Liver (tissue), 9 donors: ENCODE results near the gene SRGN. TPM values are rescaled to one million over a fixed set of nuclear protein-coding genes. Genes with fewer than 3 reads are reported as not detected.

Experiments
- DNase-seq: peaks from one replicate; pipeline ENCODE4 v3.0.0-alpha.2; 2017; ENCODE audit warnings: low spot score
- H3K27ac ChIP-seq, 2 donors: one replicate each; pipeline ENCODE4 v1.7.0; 2013; ENCODE audit warnings: inconsistent platforms in 2 of 2, low read length in 2 of 2, control low read depth in 1 of 2, low read depth in 1 of 2, mild to moderate bottlenecking in 1 of 2
- H3K27me3 ChIP-seq, 4 donors: one replicate each; pipeline versions ENCODE4 v1.6.1 to v1.7.0; 2013; ENCODE audit warnings: low read length in 3 of 4, inconsistent platforms in 1 of 4, mild to moderate bottlenecking in 1 of 4, moderate library complexity in 1 of 4; ENCODE audit not compliant: control insufficient read depth in 4 of 4, insufficient read depth in 4 of 4
- H3K36me3 ChIP-seq, 4 donors: one replicate each; pipeline versions ENCODE4 v1.6.1 to v1.7.0; 2013; ENCODE audit warnings: low read length in 3 of 4, mild to moderate bottlenecking in 3 of 4, low read depth in 1 of 4, moderate library complexity in 1 of 4; ENCODE audit not compliant: control insufficient read depth in 4 of 4, insufficient read depth in 3 of 4
- H3K4me1 ChIP-seq, 4 donors: one replicate each; pipeline versions ENCODE4 v1.6.1 to v1.7.0; 2013; ENCODE audit warnings: low read length in 3 of 4, mild to moderate bottlenecking in 3 of 4, moderate library complexity in 1 of 4; ENCODE audit not compliant: control insufficient read depth in 4 of 4, insufficient read depth in 4 of 4
- H3K4me3 ChIP-seq, 3 donors: one replicate each; pipeline versions ENCODE4 v1.6.1 to v1.7.0; 2013; ENCODE audit warnings: low read length in 3 of 3, control low read depth in 1 of 3, low read depth in 1 of 3, mild to moderate bottlenecking in 1 of 3
- H3K9ac ChIP-seq, 2 donors: one replicate each; pipeline ENCODE4 v1.7.0; 2013; ENCODE audit warnings: low read length in 2 of 2, mild to moderate bottlenecking in 2 of 2, moderate library complexity in 2 of 2, control low read depth in 1 of 2, low read depth in 1 of 2
- H3K9me3 ChIP-seq, 4 donors: one replicate each; pipeline versions ENCODE4 v1.6.1 to v1.7.0; 2013; ENCODE audit warnings: low read length in 3 of 4; ENCODE audit not compliant: control insufficient read depth in 4 of 4
- ATF3 ChIP-seq: IDR thresholded peaks from 2 replicates; pipeline ENCODE4 v1.6.1; 2016; ENCODE audit warnings: antibody characterized with exemption
- EGR1 ChIP-seq, 2 donors: IDR thresholded peaks; 2 replicates each; pipeline ENCODE4 v1.6.1; 2016 to 2018; ENCODE audit warnings: antibody characterized with exemption in 2 of 2, low read depth in 2 of 2
- FOXA1 ChIP-seq: IDR thresholded peaks from 2 replicates; pipeline ENCODE4 v1.6.1; 2016; ENCODE audit warnings: antibody characterized with exemption
- FOXA2 ChIP-seq: IDR thresholded peaks from 2 replicates; pipeline ENCODE4 v1.6.1; 2016; ENCODE audit warnings: antibody characterized with exemption
- GABPA ChIP-seq, 2 donors: IDR thresholded peaks in 1 of 2; conservative IDR thresholded peaks in 1 of 2; 2 replicates each; pipeline ENCODE4 v1.6.1; 2016; ENCODE audit warnings: antibody characterized with exemption in 2 of 2, mild to moderate bottlenecking in 1 of 2, moderate library complexity in 1 of 2
- HNF4A ChIP-seq, 2 donors: conservative IDR thresholded peaks; 2 replicates each; pipeline ENCODE4 v1.6.1; 2016; ENCODE audit warnings: antibody characterized with exemption in 2 of 2, mild to moderate bottlenecking in 2 of 2
- HNF4G ChIP-seq: IDR thresholded peaks from 2 replicates; pipeline ENCODE4 v1.6.1; 2016; ENCODE audit warnings: antibody characterized with exemption
- MAX ChIP-seq: IDR thresholded peaks from 2 replicates; pipeline ENCODE4 v1.6.1; 2016; ENCODE audit warnings: antibody characterized with exemption
- NR2F2 ChIP-seq: IDR thresholded peaks from 2 replicates; pipeline ENCODE4 v1.6.1; 2016; ENCODE audit warnings: antibody characterized with exemption
- RAD21 ChIP-seq, 2 donors: IDR thresholded peaks; 2 replicates each; pipeline ENCODE4 v1.6.1; 2016; ENCODE audit warnings: antibody characterized with exemption in 2 of 2, mild to moderate bottlenecking in 2 of 2
- REST ChIP-seq: IDR thresholded peaks from 2 replicates; pipeline ENCODE4 v1.6.1; 2016; ENCODE audit warnings: antibody characterized with exemption, mild to moderate bottlenecking
- RXRA ChIP-seq, 2 donors: IDR thresholded peaks; 2 replicates each; pipeline ENCODE4 v1.6.1; 2017 to 2018; ENCODE audit warnings: antibody characterized with exemption in 2 of 2, mild to moderate bottlenecking in 1 of 2
- SP1 ChIP-seq: IDR thresholded peaks from 2 replicates; pipeline ENCODE4 v1.6.1; 2018; ENCODE audit warnings: antibody characterized with exemption, mild to moderate bottlenecking
- TAF1 ChIP-seq: conservative IDR thresholded peaks from 2 replicates; pipeline ENCODE4 v1.6.1; 2016; ENCODE audit warnings: antibody characterized with exemption, mild to moderate bottlenecking
- YY1 ChIP-seq: IDR thresholded peaks from 2 replicates; pipeline ENCODE4 v1.6.1; 2016; ENCODE audit warnings: antibody characterized with exemption, mild to moderate bottlenecking
- WGBS: extraction: QIAGEN DNeasy Blood & Tissue Kit; methylation state at CpG from one replicate; pipeline ENCODE4 v1.1.7; 2013; 5-methylcytosine and 5-hydroxymethylcytosine counted together
- polyA plus RNA-seq, 2 donors: library from polyadenylated mRNA; stranded (reverse) in 1 of 2; unstranded in 1 of 2; fragments of 200-250 nt in 1 of 2; fragments of >200 nt in 1 of 2; fragmentation: Nextera tagmentation in 1 of 2; extraction: Ambion mirVana in 1 of 2; gene quantifications; one replicate each; pipeline versions ENCODE4 v1.2.1 to v1.2.3, GENCODE V29; 2013 to 2015
- total RNA-seq, 2 donors: library from RNA; depleted of rRNA; stranded (reverse); fragments of >200 nt; gene quantifications; one replicate each; pipeline ENCODE4 v1.2.3, GENCODE V29; 2014
- donor health status: healthy.
- donor health status: healthy.
- donor health status: healthy.
- donor health status: healthy.
- donor health status: healthy.

Gene SRGN
- total and polyA plus RNA-seq, 4 donors = 19.5 to 305 (median 41.3) TPM

- Histone ChIP-seq H3K9ac (no peak overlapping the region), H3K9me3 (no peaks in the 10 kb centered on the region), H3K4me3 (no peak overlapping the region), H3K27me3 (no peaks in the 10 kb centered on the region), H3K36me3 (no peaks in the 10 kb centered on the region), H3K4me1 (no peaks in the 10 kb centered on the region), H3K27ac (no peak overlapping the region)
- 91% methylated on average over 5 of the region's 5 CpGs for WGBS
- DNase-seq = no peak
- TF ChIP-seq EGR1 (IDR thresholded peaks at IDR 0.05; ENCODE audit: low read depth in 2 of 2) (no peak), FOXA2 (no peak), RXRA (IDR thresholded peaks at IDR 0.05) (no peak), ATF3 (no peak), SP1 (no peak), TAF1 (no peak), GABPA (IDR thresholded peaks at IDR 0.05 in 1 of 2, conservative IDR thresholded peaks at IDR 0.05 in 1 of 2) (no peak), YY1 (no peak), FOXA1 (no peak)
Measured at GRCh38 chr10:69068549-69068948, 19.4 kb upstream of the SRGN start.

- Histone ChIP-seq H3K27me3 (no peaks in the 10 kb centered on the region), H3K27ac (no peak overlapping the region), H3K4me3 (no peak overlapping the region), H3K36me3 (no peaks in the 10 kb centered on the region), H3K4me1 (no peaks in the 10 kb centered on the region), H3K9ac (no peak overlapping the region), H3K9me3 (no peaks in the 10 kb centered on the region)
- 90% methylated on average over 19 of the region's 19 CpGs for WGBS
- no peak for DNase-seq
- TF ChIP-seq RAD21 (IDR thresholded peaks at IDR 0.05) (no peak), REST (no peak), YY1 (no peak), HNF4A (conservative IDR thresholded peaks at IDR 0.05) (no peak), GABPA (IDR thresholded peaks at IDR 0.05 in 1 of 2, conservative IDR thresholded peaks at IDR 0.05 in 1 of 2) (no peak), HNF4G (no peak), NR2F2 (no peak), FOXA1 (no peak), ATF3 (no peak), MAX (no peak), RXRA (IDR thresholded peaks at IDR 0.05) (no peak), EGR1 (IDR thresholded peaks at IDR 0.05; ENCODE audit: low read depth in 2 of 2) (no peak)
Measured at GRCh38 chr10:69069090-69070042, 18.5 kb upstream of the SRGN start.
